Right lobe of liver (tissue), 6 donors: ENCODE measurements around the gene AXIN2. TPM values are rescaled to one million over a fixed set of nuclear protein-coding genes. Genes with fewer than 3 reads are reported as not detected.

ENCODE experiments used
- ATAC-seq, 4 donors: fragments of 200-7000 bp; cut with Tn5 transposase; one replicate each; pipeline ENCODE4 v1.9.1; 2020; ENCODE audit warnings: mild to moderate bottlenecking in 4 of 4, moderate library complexity in 4 of 4
- DNase-seq, 3 donors: peaks; one replicate each; pipeline ENCODE4 v3.0.0-alpha.2; 2020
- H3K27ac ChIP-seq, 3 donors: fragments of 200-600 bp; one replicate each; pipeline ENCODE4 v1.8.0; 2022
- H3K27me3 ChIP-seq, 2 donors: fragments of 200-600 bp; one replicate each; pipeline ENCODE4 v1.8.0; 2022
- H3K36me3 ChIP-seq, 4 donors: fragments of 200-600 bp; sonication (generic) in 1 of 4; one replicate each; pipeline versions ENCODE4 v1.5.1 to v1.8.0; 2017 to 2022; ENCODE audit warnings: control low read depth in 1 of 4
- H3K4me1 ChIP-seq, 4 donors: fragments of 200-600 bp; sonication (generic) in 1 of 4; one replicate each; pipeline versions ENCODE4 v1.5.1 to v1.8.0; 2017 to 2022; ENCODE audit warnings: control low read depth in 1 of 4
- H3K4me3 ChIP-seq, 3 donors: fragments of 200-600 bp; one replicate each; pipeline ENCODE4 v1.8.0; 2022
- H3K9me3 ChIP-seq, 4 donors: fragments of 200-600 bp; sonication (generic) in 1 of 4; one replicate each; pipeline versions ENCODE4 v1.5.1 to v1.8.0; 2017 to 2022; ENCODE audit warnings: control low read depth in 1 of 4
- CTCF ChIP-seq, 4 donors: fragments of 200-600 bp in 3 of 4; fragments of 450-650 bp in 1 of 4; IDR thresholded peaks; one replicate each; pipeline versions ENCODE4 v1.5.1 to v1.8.0; 2016 to 2022; ENCODE audit warnings: antibody characterized with exemption in 4 of 4, mild to moderate bottlenecking in 2 of 4
- POLR2A ChIP-seq: fragments of 450-650 bp; IDR thresholded peaks from one replicate; pipeline ENCODE4 v1.6.1; 2017; ENCODE audit warnings: antibody characterized with exemption, mild to moderate bottlenecking
- WGBS: methylation state at CpG from one replicate; pipeline ENCODE4 v1.1.6; 2018; ENCODE audit warnings: low coverage, low lambda C conversion rate; ENCODE audit not compliant: insufficient coverage; ENCODE audit errors: missing lambda C conversion rate; 5-methylcytosine and 5-hydroxymethylcytosine counted together
- intact Hi-C, 2 donors: fragments of 100-400 bp; cut with DNase I; formaldehyde crosslinking; loops; one replicate each; pipeline versions ENCODE4 v1.11.2 to v1.14.1; 2022
- total RNA-seq, 6 experiments: library from RNA; depleted of rRNA in 2 of 6; stranded (reverse); fragments of >200 nt in 2 of 6; fragmentation: NEBNext Ultra II Directional in 3 of 6; extraction: Animal tissue kit (Norgen Biotek cat#: 25700) in 3 of 6; gene quantifications; one replicate each; pipeline versions ENCODE4 v1.1.0 to v1.2.4, GENCODE V29; 2016 to 2023
- donor health status: DM: no; HTN: yes; CAD: no.
- donor health status: DM: no; HTN: no; CAD: no.
- donor health status: DM: no; HTN: no; CAD: no.
- donor health status: DM: no; HTN: yes; CAD: no.
- donor health status: DM: no; HTN: yes; CAD: no.

AXIN2 gene
- total RNA-seq, 6 experiments from 2014 or later, result 1.0 to 2.4 (median 2.0) TPM

GRCh38 chr17:65584604-65585521 is 23.4 kb upstream of the AXIN2 start:
- no peak overlapping the region for H3K4me3 ChIP-seq
- DNase-seq, result peak in 1 of 3 donors; percentile 58
- WGBS, result 73% methylated on average over 3 of the region's 12 CpGs
- no peak for TF ChIP-seq CTCF (IDR thresholded peaks at IDR 0.05)
- TF ChIP-seq POLR2A, result no peak
- H3K27ac ChIP-seq, result no peak overlapping the region
- ATAC-seq, result peak in 2 of 4 donors; percentile 29 to 58
- H3K36me3 ChIP-seq, result no peaks in the 10 kb centered on the region
- no peaks in the 10 kb centered on the region for H3K27me3 ChIP-seq
- no peaks in the 10 kb centered on the region for H3K4me1 ChIP-seq
- no peaks in the 10 kb centered on the region for H3K9me3 ChIP-seq
- intact Hi-C loops, result no loop called here

- H3K27ac ChIP-seq, result no peak overlapping the region
- peak in 1 of 4 donors; percentile 14 for ATAC-seq
- no peak for TF ChIP-seq CTCF (IDR thresholded peaks at IDR 0.05)
- TF ChIP-seq POLR2A, result no peak
- no peaks in the 10 kb centered on the region for H3K4me1 ChIP-seq
- H3K9me3 ChIP-seq, result no peaks in the 10 kb centered on the region
- DNase-seq, result no peak
- intact Hi-C loops, result no loop called here
- no peak overlapping the region for H3K4me3 ChIP-seq
- H3K27me3 ChIP-seq, result no peaks in the 10 kb centered on the region
- no peaks in the 10 kb centered on the region for H3K36me3 ChIP-seq
- WGBS, result 43% methylated on average over 2 of the region's 10 CpGs
Measured at GRCh38 chr17:65583921-65584603, 22.6 kb upstream of the AXIN2 start.

GRCh38 chr17:65576939-65577338 is 15.5 kb upstream of the AXIN2 start:
- no peaks in the 10 kb centered on the region for H3K27me3 ChIP-seq
- TF ChIP-seq POLR2A (no peak), CTCF (IDR thresholded peaks at IDR 0.05) (no peak)
- H3K4me3 ChIP-seq, result no peak overlapping the region
- H3K36me3 ChIP-seq, result no peaks in the 10 kb centered on the region
- no peak overlapping the region for H3K27ac ChIP-seq
- WGBS, result 76% methylated on average over 4 of the region's 12 CpGs
- intact Hi-C loops, result no loop called here
- H3K9me3 ChIP-seq, result no peaks in the 10 kb centered on the region
- H3K4me1 ChIP-seq, result no peaks in the 10 kb centered on the region
- ATAC-seq, result no peak
- no peak for DNase-seq

- Histone ChIP-seq H3K4me1 (no peaks in the 10 kb centered on the region), H3K27ac (no peak overlapping the region), H3K9me3 (no peaks in the 10 kb centered on the region), H3K4me3 (no peak overlapping the region), H3K27me3 (no peaks in the 10 kb centered on the region), H3K36me3 (no peaks in the 10 kb centered on the region)
- DNase-seq (no peak), ATAC-seq (no peak)
- TF ChIP-seq CTCF (IDR thresholded peaks at IDR 0.05) (no peak), POLR2A (no peak)
- 64% methylated on average over 5 of the region's 5 CpGs for WGBS
- intact Hi-C loops, result no loop called here
Measured at GRCh38 chr17:65573282-65573602, 11.8 kb upstream of the AXIN2 start.
